Hepatocyte (in vitro differentiated cells): ENCODE results near the gene ROR2. TPM values are rescaled to one million over a fixed set of nuclear protein-coding genes. Genes with fewer than 3 reads are reported as not detected.
"Not testable (repeated sequence)": the region's sequence is repeated elsewhere in the genome, so short reads cannot be mapped to it uniquely, and the experiment has no call there.

Experiments used
- DNase-seq: peaks from one replicate; pipeline ENCODE4 v3.0.0-alpha.2; 2016; ENCODE audit warnings: low spot score
- H2AFZ ChIP-seq: fragments of 200-600 bp; sonication (generic); 2 replicates; pipeline ENCODE4 v1.6.0; 2016; ENCODE audit warnings: antibody characterized with exemption, mild to moderate bottlenecking
- H3K27ac ChIP-seq: fragments of 200-600 bp; sonication (generic); 2 replicates; pipeline ENCODE4 v1.5.1; 2016; ENCODE audit warnings: mild to moderate bottlenecking
- H3K27me3 ChIP-seq: fragments of 200-600 bp; sonication (generic); 2 replicates; pipeline ENCODE4 v1.6.1; 2016
- H3K36me3 ChIP-seq: fragments of 200-600 bp; sonication (generic); replicated peaks from 2 replicates; pipeline ENCODE4 v1.5.1; 2016; ENCODE audit warnings: low read depth; ENCODE audit not compliant: insufficient read depth
- H3K4me1 ChIP-seq: fragments of 200-600 bp; sonication (generic); 2 replicates; pipeline ENCODE4 v1.5.1; 2016; ENCODE audit warnings: mild to moderate bottlenecking, moderate library complexity; ENCODE audit not compliant: insufficient read depth
- H3K4me2 ChIP-seq: fragments of 200-600 bp; sonication (generic); 2 replicates; pipeline ENCODE4 v1.6.0; 2016
- H3K4me3 ChIP-seq: fragments of 200-600 bp; sonication (generic); 2 replicates; pipeline ENCODE4 v1.5.1; 2016; ENCODE audit warnings: mild to moderate bottlenecking
- H3K79me2 ChIP-seq: fragments of 200-600 bp; sonication (generic); 2 replicates; pipeline ENCODE4 v1.6.0; 2017; ENCODE audit warnings: mild to moderate bottlenecking
- H3K9me2 ChIP-seq: fragments of 200-600 bp; sonication (generic); replicated peaks from 2 replicates; pipeline ENCODE4 v1.6.0; 2017; ENCODE audit warnings: mild to moderate bottlenecking; ENCODE audit not compliant: insufficient read depth
- H3K9me3 ChIP-seq: fragments of 200-600 bp; sonication (generic); 2 replicates; pipeline ENCODE4 v1.5.1; 2016; ENCODE audit warnings: low read depth, mild to moderate bottlenecking
- H4K20me1 ChIP-seq: fragments of 200-600 bp; sonication (generic); 2 replicates; pipeline ENCODE4 v1.6.0; 2016; ENCODE audit warnings: mild to moderate bottlenecking; ENCODE audit not compliant: insufficient read depth, poor library complexity, severe bottlenecking
- CTCF ChIP-seq: fragments of 200-600 bp; sonication (generic); IDR thresholded peaks from 2 replicates; pipeline ENCODE4 v1.5.1; 2016; ENCODE audit warnings: antibody characterized with exemption, mild to moderate bottlenecking; ENCODE audit not compliant: poor library complexity
- EZH2 ChIP-seq: fragments of 200-600 bp; sonication (generic); IDR thresholded peaks from 2 replicates; pipeline ENCODE4 v1.6.1; 2016; ENCODE audit warnings: antibody characterized with exemption, mild to moderate bottlenecking, borderline replicate concordance
- EZH2phosphoT487 ChIP-seq: fragments of 200-600 bp; sonication (generic); IDR thresholded peaks from one replicate; pipeline ENCODE4 v1.6.1; 2018; ENCODE audit warnings: antibody characterized with exemption, mild to moderate bottlenecking, low read depth, moderate library complexity; ENCODE audit not compliant: unreplicated experiment, severe bottlenecking
- WGBS: methylation state at CpG from one replicate; pipeline ENCODE4 v1.1.6; 2016; ENCODE audit warnings: low lambda C conversion rate; ENCODE audit errors: missing lambda C conversion rate; 5-methylcytosine and 5-hydroxymethylcytosine counted together
- polyA plus RNA-seq: library from polyadenylated mRNA; unstranded; fragments of >200 nt; fragmentation: Nextera tagmentation; extraction: Ambion mirVana; gene quantifications from 2 replicates; pipeline ENCODE4 v1.2.1, GENCODE V29; 2016
- total RNA-seq: library from RNA; depleted of rRNA; stranded (reverse); fragments of >200 nt; gene quantifications from 2 replicates; pipeline ENCODE4 v1.2.3, GENCODE V29; 2014

ROR2 gene
- total and polyA plus RNA-seq, 2 experiments from 2014 or later: 25.6 to 29.5 TPM

- TF ChIP-seq EZH2: no peak
- TF ChIP-seq EZH2phosphoT487: no peak
- TF ChIP-seq CTCF: no peak
- Histone ChIP-seq H3K36me3 (no peaks in the 10 kb centered on the region), H3K9me2 (no peaks in the 10 kb centered on the region), H3K27ac (no peak overlapping the region), H3K27me3 (no peaks in the 10 kb centered on the region), H2AFZ (no peak overlapping the region), H3K79me2 (peaks cover 61% of the 10 kb centered on the region), H3K4me2 (no peak overlapping the region), H4K20me1 (peaks cover 21% of the 10 kb centered on the region), H3K4me1 (peaks cover 22% of the 10 kb centered on the region), H3K4me3 (no peak overlapping the region), H3K9me3 (no peaks in the 10 kb centered on the region)
- DNase-seq: no peak
- WGBS: 87% methylated on average over 10 of the region's 10 CpGs
Measured at GRCh38 chr9:91799113-91799744, 150.8 kb downstream of the ROR2 start.

GRCh38 chr9:91798273-91799112, 151.5 kb downstream of the ROR2 start:
- H2AFZ ChIP-seq, H3K27me3 ChIP-seq, H3K4me2 ChIP-seq, H3K9me3 ChIP-seq, DNase-seq, H3K4me3 ChIP-seq, H3K36me3 ChIP-seq, H3K27ac ChIP-seq, H3K9me2 ChIP-seq: not testable (repeated sequence)
- H4K20me1 ChIP-seq: peaks cover 21% of the 10 kb centered on the region
- WGBS: 95% methylated on average over 13 of the region's 14 CpGs
- H3K79me2 ChIP-seq: peaks cover 55% of the 10 kb centered on the region
- H3K4me1 ChIP-seq: peaks cover 20% of the 10 kb centered on the region

GRCh38 chr9:91797517-91797916, 152.5 kb downstream of the ROR2 start:
- WGBS: no CpG with 5 or more reads among the region's 2 CpGs
- not testable (repeated sequence) for H3K27ac ChIP-seq

GRCh38 chr9:91796516-91796915, 153.5 kb downstream of the ROR2 start:
- H4K20me1 ChIP-seq: peaks cover 21% of the 10 kb centered on the region
- H3K4me1 ChIP-seq: peaks cover 11% of the 10 kb centered on the region
- H3K27ac ChIP-seq, H3K4me2 ChIP-seq, H2AFZ ChIP-seq, DNase-seq, H3K9me2 ChIP-seq, H3K36me3 ChIP-seq, H3K9me3 ChIP-seq, H3K4me3 ChIP-seq, H3K27me3 ChIP-seq: not testable (repeated sequence)
- H3K79me2 ChIP-seq: peaks cover 57% of the 10 kb centered on the region
- WGBS: 84% methylated on average over 3 of the region's 4 CpGs

More at GRCh38 chr9:91797517-91797916, 152.5 kb downstream of the ROR2 start:
- not testable (repeated sequence) for H3K4me3 ChIP-seq, H3K27me3 ChIP-seq, H3K4me2 ChIP-seq, H3K36me3 ChIP-seq, DNase-seq, H2AFZ ChIP-seq, H3K9me2 ChIP-seq, H3K9me3 ChIP-seq
- Histone ChIP-seq H3K79me2 (peaks cover 56% of the 10 kb centered on the region), H3K4me1 (peaks cover 12% of the 10 kb centered on the region), H4K20me1 (peaks cover 21% of the 10 kb centered on the region)
